ENCODE measurements around the gene LETM1. TPM values are rescaled to one million over a fixed set of nuclear protein-coding genes. Genes with fewer than 3 reads are reported as not detected.

The LETM1 gene
- total RNA-seq, 1 experiment from 2014 or later = 67.3 TPM

DNA sequence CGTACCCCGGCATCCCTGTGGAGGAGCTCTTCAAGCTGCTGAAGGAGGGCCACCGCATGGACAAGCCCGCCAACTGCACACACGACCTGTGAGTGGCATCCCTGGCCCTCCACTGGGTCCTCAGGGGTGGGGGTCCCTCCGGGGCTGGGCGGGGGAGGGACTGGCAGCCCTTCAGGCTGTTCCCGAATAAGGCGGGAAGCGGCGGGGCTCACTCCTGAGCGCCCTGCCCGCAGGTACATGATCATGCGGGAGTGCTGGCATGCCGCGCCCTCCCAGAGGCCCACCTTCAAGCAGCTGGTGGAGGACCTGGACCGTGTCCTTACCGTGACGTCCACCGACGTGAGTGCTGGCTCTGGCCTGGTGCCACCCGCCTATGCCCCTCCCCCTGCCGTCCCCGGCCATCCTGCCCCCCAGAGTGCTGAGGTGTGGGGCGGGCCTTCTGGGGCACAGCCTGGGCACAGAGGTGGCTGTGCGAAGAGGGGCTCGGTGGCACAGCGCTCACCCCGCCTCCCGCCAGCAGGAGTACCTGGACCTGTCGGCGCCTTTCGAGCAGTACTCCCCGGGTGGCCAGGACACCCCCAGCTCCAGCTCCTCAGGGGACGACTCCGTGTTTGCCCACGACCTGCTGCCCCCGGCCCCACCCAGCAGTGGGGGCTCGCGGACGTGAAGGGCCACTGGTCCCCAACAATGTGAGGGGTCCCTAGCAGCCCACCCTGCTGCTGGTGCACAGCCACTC is 49.2 kb downstream of the LETM1 start (continued):
- TF ChIP-seq, protein P1, sequence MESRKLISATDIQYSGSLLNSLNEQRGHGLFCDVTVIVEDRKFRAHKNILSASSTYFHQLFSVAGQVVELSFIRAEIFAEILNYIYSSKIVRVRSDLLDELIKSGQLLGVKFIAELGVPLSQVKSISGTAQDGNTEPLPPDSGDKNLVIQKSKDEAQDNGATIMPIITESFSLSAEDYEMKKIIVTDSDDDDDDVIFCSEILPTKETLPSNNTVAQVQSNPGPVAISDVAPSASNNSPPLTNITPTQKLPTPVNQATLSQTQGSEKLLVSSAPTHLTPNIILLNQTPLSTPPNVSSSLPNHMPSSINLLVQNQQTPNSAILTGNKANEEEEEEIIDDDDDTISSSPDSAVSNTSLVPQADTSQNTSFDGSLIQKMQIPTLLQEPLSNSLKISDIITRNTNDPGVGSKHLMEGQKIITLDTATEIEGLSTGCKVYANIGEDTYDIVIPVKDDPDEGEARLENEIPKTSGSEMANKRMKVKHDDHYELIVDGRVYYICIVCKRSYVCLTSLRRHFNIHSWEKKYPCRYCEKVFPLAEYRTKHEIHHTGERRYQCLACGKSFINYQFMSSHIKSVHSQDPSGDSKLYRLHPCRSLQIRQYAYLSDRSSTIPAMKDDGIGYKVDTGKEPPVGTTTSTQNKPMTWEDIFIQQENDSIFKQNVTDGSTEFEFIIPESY (IDR thresholded peaks at IDR 0.05; ENCODE audit: extremely low read depth, insufficient replicate concordance, low read length) = no peak
- TF ChIP-seq YY1 (IDR thresholded peaks at IDR 0.05; ENCODE audit: extremely low read depth, insufficient replicate concordance, low read depth, low read length) (no peak), CBX3 (IDR thresholded peaks at IDR 0.05; ENCODE audit: low read depth) (no peak), CEBPB (IDR thresholded peaks at IDR 0.05; ENCODE audit: low read depth) (no peak), ZFX (IDR thresholded peaks at IDR 0.05) (no peak), POLR2AphosphoS5 (IDR thresholded peaks at IDR 0.05; ENCODE audit: low read depth, low read length) (no peak), ELF1 (IDR thresholded peaks at IDR 0.05; ENCODE audit: borderline replicate concordance, low read depth) (no peak), FOSL1 (IDR thresholded peaks at IDR 0.05; ENCODE audit: low read depth) (no peak), RAD21 (IDR thresholded peaks at IDR 0.05; ENCODE audit: low read depth) (no peak), EZH2phosphoT487 (IDR thresholded peaks at IDR 0.05; ENCODE audit: borderline replicate concordance) (no peak), SRF (IDR thresholded peaks at IDR 0.05; ENCODE audit: low read depth) (no peak), ZNF274 (IDR thresholded peaks at IDR 0.05; ENCODE audit: low read depth, low read length) (no peak)
- TF ChIP-seq, protein P2, sequence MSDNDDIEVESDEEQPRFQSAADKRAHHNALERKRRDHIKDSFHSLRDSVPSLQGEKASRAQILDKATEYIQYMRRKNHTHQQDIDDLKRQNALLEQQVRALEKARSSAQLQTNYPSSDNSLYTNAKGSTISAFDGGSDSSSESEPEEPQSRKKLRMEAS (IDR thresholded peaks at IDR 0.05) = no peak

DNA sequence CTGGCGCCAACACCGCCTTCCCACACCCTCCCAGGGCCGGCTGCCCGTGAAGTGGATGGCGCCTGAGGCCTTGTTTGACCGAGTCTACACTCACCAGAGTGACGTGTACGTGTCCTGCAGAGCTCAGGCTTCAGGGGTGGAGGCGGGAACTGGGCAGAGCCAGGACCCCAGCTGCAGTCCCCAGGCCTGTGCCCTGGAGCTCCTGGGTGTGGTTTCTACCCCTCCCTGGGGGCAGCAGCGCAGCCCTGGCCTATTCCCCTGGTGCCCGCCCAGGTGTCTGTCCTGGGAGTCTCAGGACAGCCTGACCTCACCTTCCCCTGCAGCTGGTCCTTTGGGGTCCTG is 49.8 kb downstream of the LETM1 start:
- intact Hi-C loops (cut with micrococcal nuclease) = no loop called here
- H3K9ac ChIP-seq (ENCODE audit: low read length) = no peak overlapping the region
- TF ChIP-seq CBX3 (IDR thresholded peaks at IDR 0.05; ENCODE audit: low read depth) (no peak), REST (IDR thresholded peaks at IDR 0.05; ENCODE audit: low read depth) (no peak), POLR2AphosphoS5 (IDR thresholded peaks at IDR 0.05; ENCODE audit: low read depth, low read length) (no peak), YY1 (IDR thresholded peaks at IDR 0.05; ENCODE audit: extremely low read depth, insufficient replicate concordance, low read depth, low read length) (no peak), EZH2phosphoT487 (IDR thresholded peaks at IDR 0.05; ENCODE audit: borderline replicate concordance) (no peak), POLR2A (IDR thresholded peaks at IDR 0.05; ENCODE audit: borderline replicate concordance, extremely low read depth, insufficient read depth, insufficient read length) (no peak), FOSL1 (IDR thresholded peaks at IDR 0.05; ENCODE audit: low read depth) (no peak), RAD21 (IDR thresholded peaks at IDR 0.05; ENCODE audit: low read depth) (no peak), EZH2 (IDR thresholded peaks at IDR 0.05) (no peak), SRF (IDR thresholded peaks at IDR 0.05; ENCODE audit: low read depth) (no peak), ZFX (IDR thresholded peaks at IDR 0.05) (no peak)
- TF ChIP-seq, protein P2 (IDR thresholded peaks at IDR 0.05) = no peak

More for the DNA sequence above, 49.8 kb downstream of the LETM1 start:
- Histone ChIP-seq H3K4me2 (ENCODE audit: low read length) (no peak overlapping the region), H3K9me3 (ENCODE audit: control insufficient read depth in 1 of 2, insufficient read depth in 1 of 2, low read depth in 1 of 2, low read length in 2 of 2) (no peaks in the 10 kb centered on the region), H3K27ac (ENCODE audit: low read depth, low read length) (no peak overlapping the region), H2AFZ (ENCODE audit: low read depth, low read length, poor library complexity, severe bottlenecking) (no peak overlapping the region), H3K4me1 (ENCODE audit: control insufficient read depth in 1 of 2, insufficient read depth in 2 of 2, low read length in 2 of 2) (peaks cover 0 to 5% of the 10 kb centered on the region in 2 experiments; a peak in 1 of 4 replicates), H3K27me3 (ENCODE audit: insufficient read depth, low read length) (no peaks in the 10 kb centered on the region), H3K36me3 (ENCODE audit: control insufficient read depth in 1 of 2, insufficient read depth in 2 of 2, low read length in 2 of 2) (no peaks in the 10 kb centered on the region; a peak in 1 of 4 replicates), H4K20me1 (ENCODE audit: insufficient read depth) (no peaks in the 10 kb centered on the region), H3K9me2 (ENCODE audit: insufficient read depth) (no peaks in the 10 kb centered on the region), H3K4me3 (replicated peaks in 1 of 2; ENCODE audit: low read depth in 1 of 2, low read length in 2 of 2) (no peak overlapping the region), H3K79me2 (ENCODE audit: insufficient read depth, low read length) (no peaks in the 10 kb centered on the region)
- CTCF ChIA-PET = interaction anchor here (1.0 kb wide), 1 partner anchor 85 kb away, joined by 3 read pairs; the partner anchor contains the start of genes TACC3 and TMEM129
- RAD21 ChIA-PET (ENCODE audit: low non-redundant PET in 1 of 2, low total read pairs in 2 of 2, uncharacterized antibody in 2 of 2, unreplicated experiment in 2 of 2) = no interaction called here
- no peak for DNase-seq (ENCODE audit: low read depth, low spot score)
- no TSS peak for BruUV-seq (replicated peaks)
- ATAC-seq = no peak
- POLR2A ChIA-PET = no interaction called here
